ENCODE data around the gene PPFIBP1. TPM values are rescaled to one million over a fixed set of nuclear protein-coding genes. Genes with fewer than 3 reads are reported as not detected.
"Not testable (repeated sequence)": the region's sequence is repeated elsewhere in the genome, so short reads cannot be mapped to it uniquely, and the experiment has no call there.

The PPFIBP1 gene
- total RNA-seq, 2 experiments from 2014 or later: 14.6 to 18.2 TPM

DNA sequence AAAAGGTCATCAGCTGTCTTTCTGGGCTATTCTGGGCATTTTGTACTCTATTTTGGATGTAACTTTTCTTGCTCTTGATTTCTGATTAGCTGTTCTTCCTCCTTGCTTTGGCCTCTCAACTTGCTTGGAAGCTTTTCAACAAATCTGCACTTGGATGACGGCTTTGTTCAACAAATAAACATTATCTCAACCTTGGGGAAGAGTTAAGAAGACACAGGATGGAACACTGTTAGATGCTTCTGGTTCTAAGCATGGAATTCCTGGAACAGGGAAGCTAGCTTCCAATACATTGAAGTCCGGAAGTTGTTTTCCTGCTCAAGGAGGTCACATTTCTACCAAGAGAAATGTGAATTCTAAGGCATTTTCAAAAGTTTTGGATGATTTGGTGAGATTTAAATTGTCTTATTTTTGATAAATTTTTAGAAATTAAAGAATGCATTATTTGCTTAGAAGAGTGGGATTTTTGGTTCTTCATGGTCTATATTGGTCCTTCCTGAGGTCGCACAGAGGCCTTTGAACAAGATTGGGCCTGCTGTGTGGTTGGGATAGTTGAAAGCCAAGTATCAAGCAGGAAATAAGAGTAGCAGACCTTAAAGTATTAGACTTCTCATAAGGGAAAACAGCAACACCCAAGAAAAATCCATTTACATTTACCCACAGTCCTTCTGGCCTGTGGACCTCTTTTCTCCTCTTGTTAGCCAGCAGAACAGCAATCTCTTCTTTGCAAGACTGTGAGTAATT lies 59.2 kb downstream of the PPFIBP1 start:
- H3K27me3 Mint-ChIP-seq: no peaks in the 10 kb centered on the region
- H3K9me3 Mint-ChIP-seq: no peaks in the 10 kb centered on the region
- no peak for DNase-seq
- H3K4me3 Mint-ChIP-seq: no peak overlapping the region
- H3K27ac Mint-ChIP-seq: no peak overlapping the region
- POLR2A ChIA-PET: no interaction called here
- H3K36me3 Mint-ChIP-seq: peaks cover 16% of the 10 kb centered on the region
- H3K4me1 Mint-ChIP-seq: peaks cover 28% of the 10 kb centered on the region
- no peak for ATAC-seq (ENCODE audit: low read depth)

DNA sequence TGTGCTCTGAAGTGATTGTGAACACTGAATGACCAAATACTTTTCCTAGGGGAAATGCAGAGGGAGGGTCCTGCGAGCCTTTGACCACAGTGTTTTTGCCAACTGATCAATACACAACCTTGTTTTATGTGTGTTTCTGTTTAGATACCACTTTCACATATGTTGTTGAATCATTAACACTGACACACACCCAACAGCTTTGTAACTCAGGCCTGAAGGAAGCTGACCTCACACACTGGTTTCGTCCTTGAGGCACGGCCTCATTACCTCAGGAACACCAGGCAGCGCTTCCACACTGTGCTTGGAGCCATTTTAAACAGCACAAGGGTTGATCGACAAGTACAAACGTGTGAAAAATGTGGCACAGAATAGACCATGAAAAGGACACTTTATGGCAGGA lies 60.0 kb downstream of the PPFIBP1 start:
- no peaks in the 10 kb centered on the region for H3K9me3 Mint-ChIP-seq
- POLR2A ChIA-PET: no interaction called here
- H3K27me3 Mint-ChIP-seq: no peaks in the 10 kb centered on the region
- no peak for DNase-seq
- no peak for ATAC-seq (ENCODE audit: low read depth)
- H3K4me1 Mint-ChIP-seq: peaks cover 30% of the 10 kb centered on the region
- H3K4me3 Mint-ChIP-seq: no peak overlapping the region
- H3K27ac Mint-ChIP-seq: no peak overlapping the region
- H3K36me3 Mint-ChIP-seq: peaks cover 9% of the 10 kb centered on the region

DNA sequence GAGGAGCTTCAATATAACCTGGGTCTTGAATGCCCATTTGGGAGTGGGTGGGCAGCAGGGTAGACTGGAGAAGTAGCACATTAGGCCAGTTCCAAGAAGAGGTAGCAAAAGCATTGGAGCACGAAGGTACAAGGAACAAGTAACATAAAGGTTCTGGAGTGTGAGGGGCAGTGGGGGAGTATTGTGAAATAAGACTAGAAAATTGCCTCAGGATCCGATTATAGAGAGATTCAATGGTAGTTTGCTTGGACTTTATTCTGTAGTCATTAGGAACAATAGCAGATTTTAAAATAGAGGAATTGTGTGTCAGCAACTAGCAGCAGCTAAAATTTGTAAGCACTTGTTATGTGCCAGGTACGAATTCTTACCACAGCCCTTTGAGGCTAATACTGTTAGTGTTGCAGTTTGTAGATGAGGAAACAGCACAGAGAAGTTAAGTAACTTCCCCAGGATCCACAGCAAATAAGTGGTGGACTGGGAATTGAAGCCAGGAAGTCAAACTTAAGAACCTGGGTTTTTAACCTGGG lies 61.8 kb downstream of the PPFIBP1 start:
- peaks cover 3% of the 10 kb centered on the region for H3K36me3 Mint-ChIP-seq
- H3K9me3 Mint-ChIP-seq: no peaks in the 10 kb centered on the region
- POLR2A ChIA-PET: no interaction called here
- H3K27me3 Mint-ChIP-seq: no peaks in the 10 kb centered on the region
- ATAC-seq (ENCODE audit: low read depth) (no peak), DNase-seq (no peak)
- no peak overlapping the region for H3K4me3 Mint-ChIP-seq
- H3K4me1 Mint-ChIP-seq: peaks cover 26% of the 10 kb centered on the region
- H3K27ac Mint-ChIP-seq: no peak overlapping the region

DNA sequence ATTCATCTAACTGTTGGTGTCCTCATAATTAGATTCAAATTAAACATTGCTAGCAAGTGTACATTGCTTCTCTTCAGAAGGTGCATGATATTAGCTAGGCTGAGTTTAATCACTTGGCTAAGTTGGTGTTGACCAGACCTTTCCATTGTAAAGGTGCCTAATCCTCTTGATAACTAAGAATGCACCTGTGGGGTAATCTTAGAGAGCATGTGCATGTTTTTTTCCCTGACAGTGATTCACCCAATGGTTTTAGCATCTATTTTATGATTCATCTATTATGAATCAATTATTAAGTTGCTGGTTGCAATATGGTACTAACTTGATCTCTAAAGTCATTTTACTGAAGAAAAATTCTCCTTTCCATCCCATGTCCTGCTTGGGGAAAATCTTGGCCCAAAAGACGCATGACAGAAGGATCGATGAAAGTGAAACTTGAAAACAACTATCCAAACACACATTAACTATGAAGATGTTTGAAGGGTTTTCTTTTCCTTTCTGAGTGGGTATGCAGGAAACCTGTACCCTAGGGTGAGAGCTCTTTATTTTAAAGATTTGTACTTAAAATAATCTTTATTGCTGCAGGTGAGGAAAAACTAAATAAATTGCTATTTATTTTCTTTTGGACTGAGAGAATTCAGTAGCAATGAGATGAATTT lies 64.2 kb downstream of the PPFIBP1 start:
- ATAC-seq (ENCODE audit: low read depth): peak; percentile 36
- peak overlapping the region; percentile 86 for H3K27ac Mint-ChIP-seq
- DNase-seq, H3K27me3 Mint-ChIP-seq, H3K36me3 Mint-ChIP-seq, H3K9me3 Mint-ChIP-seq, POLR2A ChIA-PET: not testable (repeated sequence)
- H3K4me3 Mint-ChIP-seq: peak overlapping the region; percentile 86
- peaks cover 19% of the 10 kb centered on the region for H3K4me1 Mint-ChIP-seq

DNA sequence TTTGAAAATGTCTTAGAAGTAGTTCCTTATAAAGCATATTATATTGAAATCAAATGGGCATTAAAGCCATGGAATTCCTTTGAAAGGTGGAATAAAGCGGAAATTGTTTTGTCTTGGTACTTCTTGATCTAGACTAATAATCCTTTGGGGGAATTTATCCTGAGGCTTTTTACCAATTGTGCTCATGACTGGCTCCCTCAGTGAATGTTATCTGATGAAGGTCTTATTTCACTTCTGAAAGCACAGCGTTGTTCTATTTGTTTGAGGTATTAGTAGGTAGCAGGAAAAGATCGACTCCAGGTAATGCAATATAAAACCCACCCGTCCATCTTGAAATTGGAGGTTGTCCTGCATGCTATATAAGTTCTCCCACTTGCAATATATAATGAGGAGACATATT lies 64.8 kb downstream of the PPFIBP1 start:
- H3K27ac Mint-ChIP-seq: peak overlapping the region; percentile 86
- peak overlapping the region; percentile 86 for H3K4me3 Mint-ChIP-seq
- peaks cover 13% of the 10 kb centered on the region for H3K4me1 Mint-ChIP-seq
- H3K27me3 Mint-ChIP-seq: no peaks in the 10 kb centered on the region
- DNase-seq (no peak), ATAC-seq (ENCODE audit: low read depth) (no peak)
- no peaks in the 10 kb centered on the region for H3K9me3 Mint-ChIP-seq
- peaks cover 7% of the 10 kb centered on the region for H3K36me3 Mint-ChIP-seq
- POLR2A ChIA-PET: no interaction called here

DNA sequence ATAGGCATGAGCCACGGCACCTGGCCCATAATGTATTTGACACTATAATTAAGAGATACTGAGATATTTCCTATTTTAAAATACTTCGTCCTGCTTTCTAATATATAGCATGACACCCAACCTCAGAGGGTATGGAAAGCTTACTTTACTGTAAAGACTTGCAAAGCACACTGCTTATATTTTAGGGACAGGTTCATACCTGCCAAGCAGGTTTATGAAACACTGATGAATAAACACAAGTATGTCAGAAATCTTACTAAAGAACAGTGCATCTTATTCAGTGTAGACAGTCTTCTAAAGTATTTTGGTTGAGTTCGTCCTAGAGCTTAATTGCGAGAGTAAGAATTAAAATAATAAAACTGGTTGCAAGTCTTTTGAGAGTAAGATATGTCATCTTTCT lies 65.4 kb downstream of the PPFIBP1 start:
- H3K36me3 Mint-ChIP-seq: peaks cover 7% of the 10 kb centered on the region

DNA sequence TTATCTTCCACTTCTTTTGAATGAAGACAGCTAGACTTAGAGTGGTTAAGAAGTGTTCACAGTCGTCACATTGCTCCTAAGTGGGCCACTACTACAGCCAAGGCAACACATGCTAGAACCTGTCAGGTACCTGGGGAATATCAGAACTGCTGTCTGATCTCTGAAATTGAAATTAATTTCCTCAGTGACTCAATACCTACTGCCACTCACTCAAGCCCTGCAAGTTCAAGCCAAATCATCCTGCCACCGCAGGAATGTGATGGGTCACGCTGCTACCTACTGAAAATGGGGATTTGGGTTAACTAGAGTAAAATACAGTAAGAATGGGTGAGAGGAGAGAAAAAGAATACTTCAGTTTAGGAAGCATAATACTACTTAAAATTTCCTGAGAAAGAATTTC lies 67.7 kb downstream of the PPFIBP1 start:
- peaks cover 12% of the 10 kb centered on the region for H3K36me3 Mint-ChIP-seq
- H3K4me3 Mint-ChIP-seq; ATAC-seq (ENCODE audit: low read depth); DNase-seq; H3K9me3 Mint-ChIP-seq; H3K27ac Mint-ChIP-seq; H3K27me3 Mint-ChIP-seq; POLR2A ChIA-PET: not testable (repeated sequence)
- H3K4me1 Mint-ChIP-seq: peaks cover 14% of the 10 kb centered on the region

More for the DNA sequence above, 65.4 kb downstream of the PPFIBP1 start:
- H3K27me3 Mint-ChIP-seq: no peaks in the 10 kb centered on the region
- POLR2A ChIA-PET: no interaction called here
- DNase-seq (no peak), ATAC-seq (ENCODE audit: low read depth) (no peak)
- H3K4me1 Mint-ChIP-seq: peaks cover 14% of the 10 kb centered on the region
- H3K4me3 Mint-ChIP-seq: no peak overlapping the region
- H3K27ac Mint-ChIP-seq: no peak overlapping the region
- no peaks in the 10 kb centered on the region for H3K9me3 Mint-ChIP-seq

DNA sequence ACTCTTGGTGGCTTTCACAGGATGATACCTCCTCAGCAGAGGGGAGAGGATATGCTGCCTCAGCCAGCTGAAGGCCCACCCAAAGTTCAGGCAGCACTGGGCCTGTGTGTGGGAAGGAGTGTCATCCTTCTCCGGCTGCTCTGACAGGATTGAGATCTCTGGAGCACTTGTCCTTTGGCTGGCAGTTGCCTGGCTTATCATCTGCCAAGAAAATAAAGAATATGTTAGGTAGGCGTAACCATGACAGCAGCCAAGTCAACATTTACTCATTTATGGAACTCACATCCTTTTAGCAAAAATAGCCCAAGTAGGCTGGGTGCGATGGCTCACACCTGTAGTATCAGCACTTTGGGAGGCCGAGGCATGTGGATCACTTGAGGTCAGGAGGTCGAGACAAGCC lies 68.5 kb downstream of the PPFIBP1 start:
- Mint-ChIP-seq H3K4me1 (peaks cover 14% of the 10 kb centered on the region), H3K27ac (no peak overlapping the region), H3K27me3 (no peaks in the 10 kb centered on the region), H3K36me3 (peaks cover 14% of the 10 kb centered on the region), H3K4me3 (no peak overlapping the region), H3K9me3 (peaks cover 2% of the 10 kb centered on the region)
- DNase-seq: no peak
- ATAC-seq (ENCODE audit: low read depth): no peak
- POLR2A ChIA-PET: no interaction called here

DNA sequence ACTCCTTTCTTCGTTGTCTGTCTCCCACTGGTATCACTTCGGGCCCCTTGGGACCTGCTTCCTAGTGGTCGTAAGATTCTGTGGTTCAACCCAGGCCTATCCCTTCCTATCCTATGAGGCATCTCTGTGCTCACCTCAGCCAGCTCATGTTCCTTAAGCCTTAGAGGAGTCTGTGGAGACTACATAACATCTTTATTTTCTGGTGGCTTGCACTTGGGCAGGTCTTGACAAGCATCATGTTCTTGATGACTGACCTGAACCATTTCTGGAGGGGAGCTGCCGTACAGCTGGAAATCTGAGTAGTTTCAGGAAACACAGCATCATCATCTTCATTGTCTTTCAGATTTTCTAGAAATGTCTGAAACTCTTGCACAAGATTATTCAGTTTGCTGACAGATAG lies 69.3 kb downstream of the PPFIBP1 start:
- H3K9me3 Mint-ChIP-seq: peaks cover 4% of the 10 kb centered on the region

DNA sequence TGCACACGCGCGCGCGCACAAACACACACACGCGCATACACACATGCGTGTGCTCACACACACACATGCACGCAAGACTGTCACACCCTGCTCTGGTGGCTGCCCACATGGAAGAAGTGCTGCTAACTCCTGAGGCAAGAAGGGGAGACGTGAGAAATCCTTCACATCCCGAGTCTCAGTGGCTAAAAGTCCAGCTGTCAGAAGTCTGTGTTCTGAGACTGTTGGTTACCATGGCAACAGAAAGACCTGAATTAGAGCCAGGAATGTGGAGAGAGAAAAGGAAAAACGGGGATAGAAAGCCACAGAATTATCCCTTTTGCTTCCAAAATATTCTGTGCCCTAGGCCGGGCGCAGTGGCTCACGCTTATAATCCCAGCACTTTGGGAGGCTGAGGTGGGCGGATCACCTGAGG lies 71.2 kb downstream of the PPFIBP1 start:
- POLR2A ChIA-PET: no interaction called here
- peaks cover 2% of the 10 kb centered on the region for H3K4me1 Mint-ChIP-seq
- no peaks in the 10 kb centered on the region for H3K27me3 Mint-ChIP-seq
- peaks cover 16% of the 10 kb centered on the region for H3K36me3 Mint-ChIP-seq
- DNase-seq: no peak
- H3K9me3 Mint-ChIP-seq: peaks cover 5% of the 10 kb centered on the region
- no peak for ATAC-seq (ENCODE audit: low read depth)
- H3K27ac Mint-ChIP-seq: no peak overlapping the region
- no peak overlapping the region for H3K4me3 Mint-ChIP-seq

More for the DNA sequence above, 69.3 kb downstream of the PPFIBP1 start:
- peaks cover 7% of the 10 kb centered on the region for H3K4me1 Mint-ChIP-seq
- H3K27ac Mint-ChIP-seq: no peak overlapping the region
- POLR2A ChIA-PET: no interaction called here
- H3K4me3 Mint-ChIP-seq: no peak overlapping the region
- peaks cover 14% of the 10 kb centered on the region for H3K36me3 Mint-ChIP-seq
- DNase-seq: no peak
- no peaks in the 10 kb centered on the region for H3K27me3 Mint-ChIP-seq
- ATAC-seq (ENCODE audit: low read depth): no peak

DNA sequence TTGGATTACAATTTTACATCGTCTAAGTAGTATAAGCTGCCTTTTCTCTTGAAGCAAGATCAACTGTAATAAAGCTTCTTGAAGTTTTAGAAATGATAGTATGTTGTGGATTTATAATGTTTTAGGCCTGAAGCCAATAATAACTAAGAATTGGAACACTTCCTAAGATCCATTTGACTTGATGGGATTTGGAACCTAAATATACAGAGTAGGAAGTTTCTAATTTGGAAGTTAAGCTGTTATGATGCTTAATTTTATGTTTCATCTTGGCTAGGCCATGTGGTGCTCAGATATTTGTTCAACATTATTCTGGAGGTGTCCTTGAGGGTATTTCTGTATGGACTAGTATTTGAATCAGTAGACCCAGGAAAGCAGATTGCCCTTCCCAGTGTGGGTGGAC lies 74.9 kb downstream of the PPFIBP1 start:
- DNase-seq; H3K9me3 Mint-ChIP-seq; POLR2A ChIA-PET; H3K4me3 Mint-ChIP-seq; H3K27ac Mint-ChIP-seq; ATAC-seq (ENCODE audit: low read depth); H3K36me3 Mint-ChIP-seq; H3K27me3 Mint-ChIP-seq; H3K4me1 Mint-ChIP-seq: not testable (repeated sequence)

DNA sequence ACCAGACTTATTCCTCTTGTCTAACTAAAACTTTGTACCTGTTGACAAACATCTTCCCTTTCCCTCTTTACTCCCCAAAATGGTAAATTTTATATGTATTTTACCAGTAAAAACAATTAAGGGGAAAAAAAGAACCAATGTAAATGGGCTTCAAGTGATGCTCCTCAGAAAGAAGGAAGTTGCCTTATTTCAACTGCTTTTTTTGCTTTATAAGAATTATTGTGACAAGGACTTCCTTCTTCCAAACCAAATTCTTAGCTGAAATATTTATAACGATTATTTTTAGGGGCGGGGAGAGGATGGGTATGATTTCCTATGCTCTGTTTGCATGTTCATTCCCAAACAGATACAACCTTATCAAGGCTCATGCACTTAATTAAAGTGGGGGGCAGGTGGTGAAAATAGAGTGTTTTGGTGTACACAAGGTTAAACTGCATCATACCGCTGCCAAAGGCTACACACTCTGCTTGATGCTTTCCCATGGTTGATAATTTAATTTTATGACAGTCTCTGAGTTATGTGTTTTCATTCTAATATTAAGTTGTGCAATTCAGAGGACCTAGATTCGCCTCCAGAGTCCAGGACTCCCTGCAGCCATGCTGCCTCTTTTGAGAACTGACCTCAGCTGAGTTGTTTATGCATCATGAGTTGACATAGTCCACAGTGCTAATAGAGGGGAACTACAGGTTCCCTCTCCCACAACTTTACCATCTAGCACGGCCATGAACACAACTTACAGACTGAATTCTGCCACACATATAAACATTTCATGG lies 77.2 kb downstream of the PPFIBP1 start:
- H3K9me3 Mint-ChIP-seq; H3K4me1 Mint-ChIP-seq; H3K4me3 Mint-ChIP-seq; H3K27ac Mint-ChIP-seq; POLR2A ChIA-PET; H3K36me3 Mint-ChIP-seq; ATAC-seq (ENCODE audit: low read depth); DNase-seq; H3K27me3 Mint-ChIP-seq: not testable (repeated sequence)

DNA sequence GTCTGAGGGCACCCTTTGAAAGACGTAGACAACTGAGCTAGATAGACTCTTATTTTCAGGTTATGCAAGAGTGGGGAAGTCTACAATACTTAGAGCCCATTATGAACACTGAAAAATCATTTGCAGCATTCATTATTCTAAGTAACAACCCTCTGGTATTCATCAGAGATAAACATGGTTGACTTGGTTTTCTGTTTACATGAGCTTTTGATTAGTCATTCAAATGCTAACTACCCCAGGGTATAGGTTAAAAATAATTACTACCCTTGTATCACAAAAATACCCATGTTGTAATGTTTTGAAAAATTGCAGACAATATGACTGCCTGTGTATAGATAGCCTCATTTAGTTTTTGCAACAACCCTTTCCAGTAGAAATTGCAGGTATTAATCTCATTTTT lies 78.5 kb downstream of the PPFIBP1 start:
- Mint-ChIP-seq H3K4me3 (no peak overlapping the region), H3K27me3 (peaks cover 1% of the 10 kb centered on the region), H3K4me1 (no peaks in the 10 kb centered on the region), H3K27ac (no peak overlapping the region), H3K9me3 (peaks cover 7% of the 10 kb centered on the region), H3K36me3 (peaks cover 5% of the 10 kb centered on the region)
- no peak for DNase-seq
- no peak for ATAC-seq (ENCODE audit: low read depth)
- POLR2A ChIA-PET: no interaction called here

All from activated naive CD8-positive, alpha-beta T cell treated with anti-CD3 and anti-CD28 coated beads, Interleukin-2, amount 10 ng/mL, durations not matched to agents 7 days and 5 days (primary cell).